Esophagus muscularis mucosa (tissue), 4 donors: Measurements from ENCODE around the gene NOSIP. TPM values are rescaled to one million over a fixed set of nuclear protein-coding genes. Genes with fewer than 3 reads are reported as not detected.
A peak's percentile ranks its signal among the peaks of the same experiment; 100 is the strongest.

Experiments used
- DNase-seq: peaks from one replicate; pipeline ENCODE4 v3.0.0-alpha.2; 2017; ENCODE audit errors: extremely low spot score
- H3K27ac ChIP-seq, 4 donors: fragments of 200-600 bp; sonication (generic); replicated peaks in 1 of 4; 1 replicate in 3 of 4; 2 replicates in 1 of 4; pipeline ENCODE4 v1.5.1; 2016 to 2019; ENCODE audit warnings: mild to moderate bottlenecking in 1 of 4
- H3K27me3 ChIP-seq, 4 donors: fragments of 200-600 bp; sonication (generic); one replicate each; pipeline versions ENCODE4 v1.5.1 to v1.6.0; 2016 to 2019
- H3K36me3 ChIP-seq, 4 donors: fragments of 200-600 bp; sonication (generic); one replicate each; pipeline ENCODE4 v1.5.1; 2016 to 2019
- H3K4me1 ChIP-seq, 4 donors: fragments of 200-600 bp; sonication (generic); one replicate each; pipeline ENCODE4 v1.5.1; 2016 to 2019
- H3K4me3 ChIP-seq, 4 donors: fragments of 200-600 bp; sonication (generic); 1 replicate in 2 of 4; 2 replicates in 2 of 4; pipeline ENCODE4 v1.5.1; 2016 to 2019; ENCODE audit warnings: mild to moderate bottlenecking in 4 of 4, moderate library complexity in 1 of 4
- H3K9me3 ChIP-seq, 4 donors: fragments of 200-600 bp; sonication (generic); 1 replicate in 3 of 4; 2 replicates in 1 of 4; pipeline ENCODE4 v1.5.1; 2016 to 2019
- EP300 ChIP-seq: sonication (generic); formaldehyde crosslinking; IDR thresholded peaks from one replicate; pipeline ENCODE4 v1.6.1; 2017; ENCODE audit warnings: antibody characterized with exemption
- POLR2A ChIP-seq: fragments of 450-650 bp; IDR thresholded peaks from one replicate; pipeline ENCODE4 v1.6.1; 2017; ENCODE audit warnings: antibody characterized with exemption, moderate library complexity, mild to moderate bottlenecking, low read depth
- POLR2AphosphoS5 ChIP-seq, 2 donors: sonication (generic); formaldehyde crosslinking; IDR thresholded peaks; one replicate each; pipeline ENCODE4 v1.6.1; 2017; ENCODE audit warnings: antibody characterized with exemption in 2 of 2
- WGBS: methylation state at CpG from one replicate; pipeline ENCODE4 v1.1.5; 2018; 5-methylcytosine and 5-hydroxymethylcytosine counted together
- intact Hi-C: fragments of 100-400 bp; cut with DNase I; formaldehyde crosslinking; loops from one replicate; pipeline ENCODE4 v1.15.1; 2023
- total RNA-seq, 4 donors: library from RNA; depleted of rRNA; stranded (reverse); fragments of >200 nt; gene quantifications; one replicate each; pipeline versions ENCODE4 v1.1.0 to v1.2.1, GENCODE V29; 2016
- TF ChIP-seq, protein P1 (sequence below), 3 experiments: fragments of 200-600 bp in 2 of 3; fragments of 450-650 bp in 1 of 3; sonication (generic) in 2 of 3; IDR thresholded peaks; one replicate each; pipeline ENCODE4 v1.5.1; 2017 to 2019; ENCODE audit warnings: antibody characterized with exemption in 3 of 3, mild to moderate bottlenecking in 2 of 3, moderate library complexity in 1 of 3

NOSIP gene
- total RNA-seq, 4 donors from 2014 or later = 51.0 to 71.6 (median 59.2) TPM

DNA sequence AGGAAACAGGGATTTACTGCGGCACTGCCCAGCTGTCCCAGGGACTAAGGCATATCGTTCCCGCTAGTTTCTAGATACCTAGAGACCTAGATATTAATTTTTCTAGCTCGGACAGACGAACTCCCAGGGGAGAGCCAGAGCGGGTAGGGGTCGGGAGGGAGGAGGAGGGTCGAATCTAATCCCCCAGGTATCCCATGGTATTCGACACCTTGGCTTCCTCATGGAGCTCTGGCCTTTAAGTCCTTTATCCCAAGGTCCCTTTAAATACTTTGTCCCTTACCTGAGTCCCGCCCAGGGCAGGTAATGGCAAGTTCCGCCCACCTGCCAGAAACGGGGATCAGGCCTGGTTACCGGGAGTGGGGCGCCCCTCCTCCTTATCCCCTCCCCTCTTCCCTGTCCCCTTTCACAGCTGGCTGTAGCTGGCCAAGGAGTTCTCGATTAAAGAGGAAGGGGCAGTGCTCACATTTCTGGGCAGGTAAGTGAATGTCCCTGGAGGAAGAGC is 702 bp upstream of the NOSIP start, which contains the start of gene PRRG2:
Gene PRRG2, plus strand, starts transcription at position 310 of the 502 bp plus-strand sequence. CDS start 1,904 bp downstream, outside the sequence.
- peak within 1 kb of the TSS; percentile 68 to 84 (median 71) for H3K4me3 ChIP-seq
- H3K27ac ChIP-seq = peak within 1 kb of the TSS; percentile 74 to 85 (median 81)
- peaks cover 21 to 32% (median 28%) of the 10 kb centered on the region in 4 donors for H3K4me1 ChIP-seq
- no peaks in the 10 kb centered on the region for H3K9me3 ChIP-seq
- intact Hi-C loops = no loop called here
- DNase-seq = no peak
- TF ChIP-seq EP300 (no peak), POLR2AphosphoS5 (IDR thresholded peaks at IDR 0.05) (no peak), POLR2A (no peak)
- TF ChIP-seq, protein P1, sequence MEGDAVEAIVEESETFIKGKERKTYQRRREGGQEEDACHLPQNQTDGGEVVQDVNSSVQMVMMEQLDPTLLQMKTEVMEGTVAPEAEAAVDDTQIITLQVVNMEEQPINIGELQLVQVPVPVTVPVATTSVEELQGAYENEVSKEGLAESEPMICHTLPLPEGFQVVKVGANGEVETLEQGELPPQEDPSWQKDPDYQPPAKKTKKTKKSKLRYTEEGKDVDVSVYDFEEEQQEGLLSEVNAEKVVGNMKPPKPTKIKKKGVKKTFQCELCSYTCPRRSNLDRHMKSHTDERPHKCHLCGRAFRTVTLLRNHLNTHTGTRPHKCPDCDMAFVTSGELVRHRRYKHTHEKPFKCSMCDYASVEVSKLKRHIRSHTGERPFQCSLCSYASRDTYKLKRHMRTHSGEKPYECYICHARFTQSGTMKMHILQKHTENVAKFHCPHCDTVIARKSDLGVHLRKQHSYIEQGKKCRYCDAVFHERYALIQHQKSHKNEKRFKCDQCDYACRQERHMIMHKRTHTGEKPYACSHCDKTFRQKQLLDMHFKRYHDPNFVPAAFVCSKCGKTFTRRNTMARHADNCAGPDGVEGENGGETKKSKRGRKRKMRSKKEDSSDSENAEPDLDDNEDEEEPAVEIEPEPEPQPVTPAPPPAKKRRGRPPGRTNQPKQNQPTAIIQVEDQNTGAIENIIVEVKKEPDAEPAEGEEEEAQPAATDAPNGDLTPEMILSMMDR (IDR thresholded peaks at IDR 0.05) = no peak
- peaks cover 2 to 8% (median 5%) of the 10 kb centered on the region in 4 donors for H3K36me3 ChIP-seq
- 29% methylated on average over 15 of the region's 15 CpGs for WGBS
- H3K27me3 ChIP-seq = no peaks in the 10 kb centered on the region

DNA sequence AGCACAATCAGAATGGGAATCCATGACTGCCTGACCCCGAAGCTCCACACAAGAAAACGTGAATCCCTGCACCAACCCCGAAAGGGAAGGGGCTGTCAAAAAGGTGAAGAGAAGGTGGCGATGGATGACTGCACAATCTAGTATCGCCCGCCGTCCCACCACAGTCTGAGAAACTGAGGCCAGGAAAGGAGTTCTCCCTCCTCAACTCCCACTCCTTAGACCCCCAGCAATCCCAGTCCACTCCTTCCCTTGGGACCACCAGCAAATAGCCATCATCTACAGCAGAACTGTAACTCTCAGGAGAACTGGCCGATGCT is 451 bp downstream of the NOSIP start:
- peak overlapping the region; percentile 68 to 84 (median 71) for H3K4me3 ChIP-seq
- no peaks in the 10 kb centered on the region for H3K27me3 ChIP-seq
- H3K27ac ChIP-seq = peak overlapping the region; percentile 74 to 85 (median 81)
- no peak for DNase-seq
- TF ChIP-seq EP300 (no peak), POLR2AphosphoS5 (IDR thresholded peaks at IDR 0.05) (no peak), POLR2A (no peak)
- TF ChIP-seq, protein P1 (IDR thresholded peaks at IDR 0.05) = no peak
- no peaks in the 10 kb centered on the region for H3K9me3 ChIP-seq
- intact Hi-C loops = no loop called here
- peaks cover 7 to 19% (median 17%) of the 10 kb centered on the region in 4 donors for H3K36me3 ChIP-seq
- peaks cover 21 to 32% (median 28%) of the 10 kb centered on the region in 4 donors for H3K4me1 ChIP-seq
- 0% methylated on average over 8 of the region's 8 CpGs for WGBS

DNA sequence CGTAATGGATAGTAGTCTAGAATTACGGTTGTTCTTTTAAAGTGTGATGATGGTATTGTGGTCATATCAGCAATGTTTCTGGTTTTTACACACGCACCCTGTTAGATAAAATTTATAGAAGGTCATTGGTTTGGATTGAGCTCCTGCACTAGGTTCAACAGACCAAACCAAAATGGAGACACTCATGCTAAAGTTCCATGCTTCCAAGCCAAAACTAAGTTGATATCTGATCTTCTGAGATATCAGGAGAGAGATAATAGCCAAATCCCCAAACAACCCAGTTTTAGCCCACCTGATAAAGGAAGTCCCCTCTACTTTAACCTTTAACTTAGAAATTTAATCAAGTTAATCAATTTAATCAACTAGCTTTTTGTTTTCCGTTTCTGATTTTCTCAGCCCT is 1.2 kb downstream of the NOSIP start:
- TF ChIP-seq, protein P1 (IDR thresholded peaks at IDR 0.05) = no peak
- no peak for TF ChIP-seq POLR2AphosphoS5 (IDR thresholded peaks at IDR 0.05)
- TF ChIP-seq POLR2A = no peak
- no peak for TF ChIP-seq EP300
- no peaks in the 10 kb centered on the region for H3K27me3 ChIP-seq
- peaks cover 7 to 25% (median 24%) of the 10 kb centered on the region in 4 donors for H3K36me3 ChIP-seq
- no peak overlapping the region for H3K27ac ChIP-seq
- intact Hi-C loops = no loop called here
- WGBS = 71% methylated on average over 4 of the region's 4 CpGs
- H3K9me3 ChIP-seq = no peaks in the 10 kb centered on the region
- H3K4me1 ChIP-seq = peaks cover 21 to 32% (median 28%) of the 10 kb centered on the region in 4 donors
- peak overlapping the region in 1 of 4 donors; percentile 84 for H3K4me3 ChIP-seq
- DNase-seq = no peak

DNA sequence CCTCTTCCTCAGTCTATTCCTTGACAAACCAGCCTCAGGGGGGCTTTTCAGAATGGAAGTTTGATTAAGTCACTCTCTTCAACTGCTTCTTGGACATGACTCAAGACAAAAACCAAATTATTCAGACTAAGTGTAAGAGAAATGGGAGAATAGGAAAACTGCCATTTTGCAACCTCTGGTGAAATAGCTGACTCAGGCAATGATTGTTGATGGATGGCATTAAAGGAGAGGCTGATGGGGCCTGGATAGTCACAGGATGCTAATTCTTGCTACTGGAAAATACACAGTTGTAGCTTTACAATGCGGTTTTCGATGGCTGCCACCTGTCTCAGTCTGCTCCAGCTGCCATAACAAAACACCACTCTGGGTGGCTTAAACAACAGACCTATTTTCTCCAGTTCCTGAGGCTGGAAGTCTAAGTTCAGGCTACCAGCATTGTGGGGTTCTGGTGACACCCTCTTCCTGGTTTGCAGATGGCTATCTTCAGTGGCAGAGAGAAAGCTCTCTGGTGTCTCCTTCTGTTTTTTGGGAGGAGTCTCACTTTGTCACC is 6.1 kb downstream of the NOSIP start:
- Histone ChIP-seq H3K4me1 (peaks cover 25 to 33% (median 29%) of the 10 kb centered on the region in 4 donors), H3K27me3 (no peaks in the 10 kb centered on the region), H3K4me3 (no peak overlapping the region), H3K9me3 (no peaks in the 10 kb centered on the region), H3K27ac (no peak overlapping the region), H3K36me3 (peaks cover 7 to 37% (median 31%) of the 10 kb centered on the region in 4 donors)
- TF ChIP-seq POLR2A = no peak
- TF ChIP-seq, protein P1 (IDR thresholded peaks at IDR 0.05) = no peak
- intact Hi-C loops = loop anchor here (5.0 kb wide), 1 partner anchor 98 kb away; no protein-coding TSS in a partner anchor
- DNase-seq = no peak
- 79% methylated on average over 2 of the region's 2 CpGs for WGBS

DNA sequence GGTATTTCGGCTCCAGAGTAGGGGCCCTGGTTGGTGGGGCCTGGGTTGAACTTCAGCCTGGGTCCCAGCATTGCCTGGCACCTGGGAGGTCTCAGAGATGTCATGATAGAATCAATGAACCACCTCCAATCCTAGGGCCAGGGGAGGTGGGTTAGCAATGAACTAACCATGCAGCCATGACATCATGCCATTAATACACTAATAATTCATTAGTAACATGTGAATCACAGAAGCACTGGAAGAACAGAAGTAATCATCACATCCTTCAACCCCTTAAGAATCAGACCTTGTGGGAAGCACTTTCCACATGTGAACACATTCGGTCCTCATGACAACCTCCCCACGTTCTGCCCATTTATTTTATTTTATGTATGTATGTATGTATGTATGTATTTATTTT is 6.9 kb downstream of the NOSIP start:
- no peak for DNase-seq
- Histone ChIP-seq H3K36me3 (peaks cover 7 to 37% (median 31%) of the 10 kb centered on the region in 4 donors), H3K4me1 (peaks cover 16 to 27% (median 23%) of the 10 kb centered on the region in 4 donors), H3K27ac (no peak overlapping the region), H3K4me3 (no peak overlapping the region), H3K27me3 (no peaks in the 10 kb centered on the region), H3K9me3 (no peaks in the 10 kb centered on the region)
- 83% methylated on average over 3 of the region's 3 CpGs for WGBS
- TF ChIP-seq POLR2AphosphoS5 (IDR thresholded peaks at IDR 0.05) (no peak), POLR2A (no peak), EP300 (no peak)
- TF ChIP-seq, protein P1 (IDR thresholded peaks at IDR 0.05) = no peak
- intact Hi-C loops = loop anchor here (5.0 kb wide), 1 partner anchor 99 kb away; no protein-coding TSS in a partner anchor
